ENCODE measurements around the gene SPART.

GRCh38 chr13:36374063-36374462, 27.9 kb upstream of the SPART start:
- TF ChIP-seq CTCF (conservative IDR thresholded peaks at IDR 0.05 in 1 of 2, IDR thresholded peaks at IDR 0.05 in 1 of 2; ENCODE audit: low read depth in 1 of 2, low read length in 2 of 2) (no peak), EZH2 (IDR thresholded peaks at IDR 0.05; ENCODE audit: low read length, missing control alignments) (no peak)
